H1 (cell line): ENCODE results near the gene CCR9. TPM values are rescaled to one million over a fixed set of nuclear protein-coding genes. Genes with fewer than 3 reads are reported as not detected.

Source experiments
- CTCF ChIA-PET: fragments of 300-600 bp; sonication (Branson Sonifier 250); formaldehyde crosslinking; loops from one replicate; lab custom pipeline; 2021; ENCODE audit not compliant: partially characterized antibody; lab: Charles Lee
- POLR2A ChIA-PET: fragments of 300-600 bp; sonication (Branson Sonifier 250); formaldehyde crosslinking; loops from one replicate; lab custom pipeline; 2021; ENCODE audit warnings: inconsistent platforms; ENCODE audit not compliant: partially characterized antibody; lab: Charles Lee
- DNase-seq, 2 experiments: peaks; one replicate each; pipeline versions ENCODE4 v3.0.0 to v3.0.0-alpha.2; 2010 to 2022; ENCODE audit warnings: low spot score in 2 of 2, low read depth in 1 of 2, mixed read lengths in 1 of 2
- FAIRE-seq: peaks from 2 replicates; lab custom pipeline; 2011; peaks lifted over from hg19 to GRCh38; lab: Jason Lieb, UNC
- H2AFZ ChIP-seq: 2 replicates; pipeline ENCODE4 v1.8.1; 2012; ENCODE audit warnings: low read length, inconsistent platforms
- H2AK5ac ChIP-seq: 2 replicates; pipeline ENCODE4 v1.6.1; 2013; ENCODE audit warnings: low read depth, low read length
- H2BK120ac ChIP-seq: replicated peaks from 2 replicates; pipeline ENCODE3; 2013; ENCODE audit warnings: low read depth, low read length, inconsistent platforms
- H2BK12ac ChIP-seq: 2 replicates; pipeline ENCODE4 v1.6.1; 2013; ENCODE audit warnings: low read depth, low read length
- H2BK15ac ChIP-seq: 2 replicates; pipeline ENCODE4 v1.6.1; 2013; ENCODE audit warnings: low read length
- H2BK20ac ChIP-seq: 2 replicates; pipeline ENCODE4 v1.6.1; 2013; ENCODE audit warnings: low read length
- H2BK5ac ChIP-seq: 2 replicates; pipeline ENCODE4 v1.6.1; 2013; ENCODE audit warnings: low read depth, low read length
- H3K14ac ChIP-seq: 2 replicates; pipeline ENCODE4 v1.6.1; 2013; ENCODE audit warnings: inconsistent platforms; ENCODE audit not compliant: insufficient read length
- H3K18ac ChIP-seq: 2 replicates; pipeline ENCODE4 v1.6.1; 2013; ENCODE audit warnings: low read length; ENCODE audit errors: extremely low read depth
- H3K23ac ChIP-seq: 2 replicates; pipeline ENCODE4 v1.6.1; 2013; ENCODE audit warnings: inconsistent platforms; ENCODE audit not compliant: insufficient read length
- H3K23me2 ChIP-seq: 2 replicates; pipeline ENCODE4 v1.6.1; 2013; ENCODE audit warnings: low read depth, low read length
- H3K27ac ChIP-seq: 2 replicates; pipeline ENCODE4 v1.6.1; 2011; ENCODE audit warnings: low read depth, low read length, inconsistent platforms
- H3K27me3 ChIP-seq, 4 experiments: replicated peaks in 1 of 4; 1 replicate in 1 of 4; 2 replicates in 3 of 4; pipeline versions ENCODE4 v1.6.1 to v1.8.1; 2011 to 2013; ENCODE audit warnings: low read length in 3 of 4, mild to moderate bottlenecking in 3 of 4, inconsistent platforms in 2 of 4, mixed read lengths in 2 of 4, moderate library complexity in 1 of 4; ENCODE audit not compliant: control insufficient read depth in 3 of 4, insufficient read depth in 3 of 4; ENCODE audit errors: extremely low read depth in 1 of 4
- H3K36me3 ChIP-seq, 4 experiments: 2 replicates each; pipeline versions ENCODE4 v1.6.1 to v1.8.1; 2011 to 2013; ENCODE audit warnings: mild to moderate bottlenecking in 4 of 4, low read length in 3 of 4, moderate library complexity in 2 of 4, control low read depth in 1 of 4, inconsistent platforms in 1 of 4; ENCODE audit not compliant: insufficient read depth in 4 of 4, control insufficient read depth in 2 of 4
- H3K4ac ChIP-seq: replicated peaks from 2 replicates; pipeline ENCODE3; 2013; ENCODE audit warnings: low read length, low read depth, mixed read lengths, inconsistent platforms; ENCODE audit not compliant: insufficient read length
- H3K4me1 ChIP-seq, 4 experiments: replicated peaks in 1 of 4; 1 replicate in 1 of 4; 2 replicates in 3 of 4; pipeline versions ENCODE4 v1.6.1 to v1.8.1; 2011 to 2013; ENCODE audit warnings: low read length in 3 of 4, inconsistent platforms in 2 of 4, mixed read lengths in 1 of 4; ENCODE audit not compliant: insufficient read depth in 4 of 4, control insufficient read depth in 3 of 4
- H3K4me2 ChIP-seq, 2 experiments: 2 replicates each; pipeline versions ENCODE4 v1.6.1 to v1.8.1; 2011 to 2013; ENCODE audit warnings: low read depth in 2 of 2, low read length in 2 of 2, control low read depth in 1 of 2, inconsistent platforms in 1 of 2, mild to moderate bottlenecking in 1 of 2; ENCODE audit not compliant: insufficient read depth in 1 of 2
- H3K4me3 ChIP-seq, 4 experiments: fragments of 200-600, 300-600 bp in 1 of 4; sonication (generic), shearing (Covaris generic), sonication (Bioruptor Twin) in 1 of 4; 2 replicates each; pipeline versions ENCODE4 v1.5.1 to v1.8.1; 2011 to 2016; ENCODE audit warnings: low read length in 4 of 4, low read depth in 3 of 4, control low read depth in 2 of 4, inconsistent platforms in 2 of 4, mild to moderate bottlenecking in 2 of 4, mixed read lengths in 1 of 4, moderate library complexity in 1 of 4; ENCODE audit not compliant: insufficient read depth in 2 of 4; ENCODE audit errors: extremely low read depth in 1 of 4
- H3K56ac ChIP-seq: replicated peaks from 2 replicates; pipeline ENCODE3; 2013; ENCODE audit warnings: low read depth, mild to moderate bottlenecking, mixed read lengths, low read length, inconsistent platforms; ENCODE audit not compliant: insufficient read length
- H3K79me1 ChIP-seq: 2 replicates; pipeline ENCODE4 v1.6.1; 2013; ENCODE audit warnings: low read depth, low read length, control low read depth
- H3K79me2 ChIP-seq, 2 experiments: 2 replicates each; pipeline versions ENCODE4 v1.6.1 to v1.8.1; 2012 to 2013; ENCODE audit warnings: low read length in 2 of 2, mild to moderate bottlenecking in 2 of 2, inconsistent platforms in 1 of 2; ENCODE audit not compliant: insufficient read depth in 2 of 2, control insufficient read depth in 1 of 2
- H3K9ac ChIP-seq, 4 experiments: replicated peaks in 1 of 4; 1 replicate in 1 of 4; 2 replicates in 3 of 4; pipeline versions ENCODE4 v1.6.1 to v1.8.1; 2011 to 2013; ENCODE audit warnings: low read depth in 3 of 4, low read length in 3 of 4, control low read depth in 2 of 4, mild to moderate bottlenecking in 2 of 4, moderate library complexity in 2 of 4, inconsistent platforms in 1 of 4; ENCODE audit errors: extremely low read depth in 1 of 4
- H3K9me3 ChIP-seq, 2 experiments: 2 replicates each; pipeline versions ENCODE4 v1.6.1 to v1.8.1; 2012 to 2013; ENCODE audit warnings: mild to moderate bottlenecking in 2 of 2, moderate library complexity in 2 of 2, control low read depth in 1 of 2, inconsistent platforms in 1 of 2, low read depth in 1 of 2, low read length in 1 of 2, mixed read lengths in 1 of 2; ENCODE audit not compliant: insufficient read depth in 2 of 2
- H4K20me1 ChIP-seq, 2 experiments: replicated peaks in 1 of 2; 2 replicates each; pipeline versions ENCODE3 to v1.8.1; 2011 to 2013; ENCODE audit warnings: inconsistent platforms in 2 of 2, low read length in 2 of 2, mild to moderate bottlenecking in 1 of 2; ENCODE audit not compliant: insufficient read depth in 2 of 2, control insufficient read depth in 1 of 2
- H4K5ac ChIP-seq: 2 replicates; pipeline ENCODE4 v1.6.1; 2013; ENCODE audit warnings: low read length, low read depth, mixed read lengths, inconsistent platforms; ENCODE audit not compliant: insufficient read length
- H4K8ac ChIP-seq: 2 replicates; pipeline ENCODE4 v1.8.0; 2013; ENCODE audit warnings: mild to moderate bottlenecking, moderate library complexity, low read length, inconsistent platforms; ENCODE audit not compliant: insufficient read depth; ENCODE audit errors: extremely low read depth
- H4K91ac ChIP-seq: replicated peaks from 2 replicates; pipeline ENCODE3; 2013; ENCODE audit warnings: low read length, mixed read lengths, inconsistent platforms; ENCODE audit not compliant: insufficient read length
- ATF2 ChIP-seq: IDR thresholded peaks from 2 replicates; pipeline ENCODE4 v1.6.1; 2012; ENCODE audit warnings: low read length, inconsistent platforms
- CHD2 ChIP-seq: IDR thresholded peaks from 2 replicates; pipeline ENCODE4 v1.6.1; 2012; ENCODE audit warnings: low read length, improper control_type of control experiment
- GABPA ChIP-seq: IDR thresholded peaks from 2 replicates; pipeline ENCODE4 v1.6.1; 2011; ENCODE audit warnings: mild to moderate bottlenecking, low read length, moderate library complexity, borderline replicate concordance; ENCODE audit not compliant: insufficient read depth
- JUN ChIP-seq: IDR thresholded peaks from 2 replicates; pipeline ENCODE4 v1.6.1; 2011; ENCODE audit warnings: low read depth, mild to moderate bottlenecking, improper control_type of control experiment, low read length
- POLR2AphosphoS5 ChIP-seq: IDR thresholded peaks from 2 replicates; pipeline ENCODE4 v1.6.1; 2011; ENCODE audit warnings: low read depth, low read length
- SIN3A ChIP-seq, 2 experiments: IDR thresholded peaks in 1 of 2; conservative IDR thresholded peaks in 1 of 2; 2 replicates each; pipeline ENCODE4 v1.6.1; 2011 to 2012; ENCODE audit warnings: low read length in 2 of 2, improper control_type of control experiment in 1 of 2, low read depth in 1 of 2, mild to moderate bottlenecking in 1 of 2
- SP2 ChIP-seq: IDR thresholded peaks from 2 replicates; pipeline ENCODE4 v1.6.1; 2012; ENCODE audit warnings: mild to moderate bottlenecking, low read length, inconsistent platforms
- TEAD4 ChIP-seq: IDR thresholded peaks from 2 replicates; pipeline ENCODE4 v1.6.1; 2012; ENCODE audit warnings: low read depth, low read length, inconsistent platforms, mixed read lengths
- WGBS, 2 experiments: shearing (Covaris generic) in 1 of 2; methylation state at CpG; one replicate each; pipeline versions ENCODE4 v1.1.6 to v1.1.7; 2013 to 2015; ENCODE audit warnings: low lambda C conversion rate in 2 of 2, mixed read lengths in 2 of 2, inconsistent platforms in 1 of 2, low coverage in 1 of 2, missing lambda C conversion rate in 1 of 2; ENCODE audit not compliant: insufficient replicate concordance in 2 of 2, insufficient coverage in 1 of 2, insufficient read length in 1 of 2; ENCODE audit errors: extremely low coverage in 1 of 2, missing lambda C conversion rate in 1 of 2; 5-methylcytosine and 5-hydroxymethylcytosine counted together
- polyA plus RNA-seq, 7 experiments: library from polyadenylated mRNA; depleted of rRNA in 3 of 7; stranded (reverse) in 5 of 7; unstranded in 2 of 7; fragments of >200 nt in 5 of 7; fragments of 200-250 nt in 2 of 7; gene quantifications; 1 replicate in 5 of 7; 2 replicates in 1 of 7; 4 replicates in 1 of 7; pipeline versions ENCODE4 v1.2.1 to v1.2.3, GENCODE V29; 2011 to 2013; ENCODE audit warnings: missing spikeins in 2 of 7, mixed read lengths in 2 of 7
- total RNA-seq: library from RNA; stranded (reverse); fragmentation: NEBNext Ultra II Directional; extraction: Animal tissue kit (Norgen Biotek cat#: 25700); gene quantifications from 2 replicates; pipeline ENCODE4 v1.2.1, GENCODE V29; 2021

CCR9 gene
- total and polyA plus RNA-seq, 2 of the 8 experiments (the other 6 are each of a cell fraction or from before 2014, with no cell fraction given): not detected

- peaks cover 0 to 3% of the 10 kb centered on the region in 2 experiments for H4K20me1 ChIP-seq
- no peak overlapping the region for H2BK20ac ChIP-seq
- H3K27ac ChIP-seq: no peak overlapping the region
- no peak overlapping the region for H2AFZ ChIP-seq
- H3K4me2 ChIP-seq: no peak overlapping the region
- H3K14ac ChIP-seq: no peak overlapping the region
- WGBS, 2 experiments: 92% methylated on average over 14 of the region's 14 CpGs; no CpG with 5 or more reads in 1 of the 2 experiments
- H2BK12ac ChIP-seq: no peak overlapping the region
- H3K9ac ChIP-seq: no peak overlapping the region
- no peak overlapping the region for H3K56ac ChIP-seq
- no peak for TF ChIP-seq CHD2
- no peak for TF ChIP-seq TEAD4
- TF ChIP-seq JUN: no peak
- no peak for TF ChIP-seq ATF2
- TF ChIP-seq POLR2AphosphoS5: 0 out of 2 replicates have a peak, but pooled peaks have one; percentile 27
- no peak for TF ChIP-seq SIN3A (conservative IDR thresholded peaks at IDR 0.05 in 1 of 2, IDR thresholded peaks at IDR 0.05 in 1 of 2; ENCODE audit: low read depth in 1 of 2, low read length in 2 of 2)
- no peak for TF ChIP-seq SP2
- no peak for TF ChIP-seq GABPA
- H3K23ac ChIP-seq: no peak overlapping the region
- ChIA-PET POLR2A (interaction anchor here (2.2 kb wide), 1 partner anchor 10 kb away, joined by 5 read pairs; no protein-coding TSS in a partner anchor), CTCF (interaction anchor here (0.7 to 5.4 kb wide), 6 partner anchors 8 to 45 kb away, joined by 3 to 35 read pairs (median 6); no protein-coding TSS in a partner anchor)
- DNase-seq (no peak), FAIRE-seq (no peak)
- no peak overlapping the region for H2AK5ac ChIP-seq
- H3K36me3 ChIP-seq: peaks cover 0 to 14% (median 9%) of the 10 kb centered on the region in 4 experiments; a peak in 7 of 8 replicates
- H3K9me3 ChIP-seq: no peaks in the 10 kb centered on the region
- no peak overlapping the region for H3K4ac ChIP-seq
- no peak overlapping the region for H2BK5ac ChIP-seq
- H2BK120ac ChIP-seq: no peak overlapping the region
- no peak overlapping the region for H4K91ac ChIP-seq
- H3K79me2 ChIP-seq: no peaks in the 10 kb centered on the region
- H3K18ac ChIP-seq: no peak overlapping the region
- no peaks in the 10 kb centered on the region for H3K23me2 ChIP-seq
- no peak overlapping the region for H4K8ac ChIP-seq
- no peaks in the 10 kb centered on the region for H3K4me1 ChIP-seq
- H4K5ac ChIP-seq: no peak overlapping the region
- no peaks in the 10 kb centered on the region; the same call in 1 of the 2 replicates for H3K79me1 ChIP-seq
- no peak overlapping the region for H3K4me3 ChIP-seq
- H3K27me3 ChIP-seq: no peaks in the 10 kb centered on the region
- no peak overlapping the region for H2BK15ac ChIP-seq
Measured at GRCh38 chr3:45921158-45922038, 35.1 kb downstream of the CCR9 start.
